Fibroblast of pulmonary artery (primary cell): ENCODE measurements around the gene CTNNA2.

Experiments
- DNase-seq: peaks from one replicate; pipeline ENCODE4 v3.0.0-alpha.2; 2010; ENCODE audit warnings: low read depth
- H3K4me3 ChIP-seq: replicated peaks from 2 replicates; pipeline ENCODE4 v1.5.1; 2011; ENCODE audit warnings: low read depth, mild to moderate bottlenecking, control low read depth, low read length, moderate library complexity
- TF ChIP-seq, protein P1 (sequence below): IDR thresholded peaks from 2 replicates; pipeline ENCODE4 v1.5.1; 2011; ENCODE audit warnings: mild to moderate bottlenecking, control low read depth, low read length, inconsistent platforms; ENCODE audit errors: missing control alignments

Gene CTNNA2

DNA sequence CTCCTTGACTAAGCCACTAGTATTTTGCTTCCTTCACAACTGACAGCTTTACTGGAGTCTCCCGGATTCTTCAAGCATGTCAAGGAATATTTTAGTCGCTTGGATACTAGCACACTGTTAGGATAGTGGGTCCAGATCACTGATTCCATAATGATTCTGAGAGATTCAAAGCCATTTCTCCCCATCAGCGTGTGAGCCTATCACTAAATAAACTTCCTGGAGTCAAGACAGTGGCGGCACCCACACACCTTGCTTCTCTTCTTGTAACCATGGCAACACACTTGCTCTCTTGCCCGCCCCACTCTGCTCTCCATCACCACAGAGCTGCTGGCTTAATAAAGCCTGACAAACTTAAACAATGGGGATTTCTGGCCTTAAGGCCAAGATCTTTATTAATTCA, 546.6 kb downstream of the CTNNA2 start:
- no peak for DNase-seq
- H3K4me3 ChIP-seq: no peak overlapping the region
- TF ChIP-seq, protein P1, sequence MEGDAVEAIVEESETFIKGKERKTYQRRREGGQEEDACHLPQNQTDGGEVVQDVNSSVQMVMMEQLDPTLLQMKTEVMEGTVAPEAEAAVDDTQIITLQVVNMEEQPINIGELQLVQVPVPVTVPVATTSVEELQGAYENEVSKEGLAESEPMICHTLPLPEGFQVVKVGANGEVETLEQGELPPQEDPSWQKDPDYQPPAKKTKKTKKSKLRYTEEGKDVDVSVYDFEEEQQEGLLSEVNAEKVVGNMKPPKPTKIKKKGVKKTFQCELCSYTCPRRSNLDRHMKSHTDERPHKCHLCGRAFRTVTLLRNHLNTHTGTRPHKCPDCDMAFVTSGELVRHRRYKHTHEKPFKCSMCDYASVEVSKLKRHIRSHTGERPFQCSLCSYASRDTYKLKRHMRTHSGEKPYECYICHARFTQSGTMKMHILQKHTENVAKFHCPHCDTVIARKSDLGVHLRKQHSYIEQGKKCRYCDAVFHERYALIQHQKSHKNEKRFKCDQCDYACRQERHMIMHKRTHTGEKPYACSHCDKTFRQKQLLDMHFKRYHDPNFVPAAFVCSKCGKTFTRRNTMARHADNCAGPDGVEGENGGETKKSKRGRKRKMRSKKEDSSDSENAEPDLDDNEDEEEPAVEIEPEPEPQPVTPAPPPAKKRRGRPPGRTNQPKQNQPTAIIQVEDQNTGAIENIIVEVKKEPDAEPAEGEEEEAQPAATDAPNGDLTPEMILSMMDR: no peak

DNA sequence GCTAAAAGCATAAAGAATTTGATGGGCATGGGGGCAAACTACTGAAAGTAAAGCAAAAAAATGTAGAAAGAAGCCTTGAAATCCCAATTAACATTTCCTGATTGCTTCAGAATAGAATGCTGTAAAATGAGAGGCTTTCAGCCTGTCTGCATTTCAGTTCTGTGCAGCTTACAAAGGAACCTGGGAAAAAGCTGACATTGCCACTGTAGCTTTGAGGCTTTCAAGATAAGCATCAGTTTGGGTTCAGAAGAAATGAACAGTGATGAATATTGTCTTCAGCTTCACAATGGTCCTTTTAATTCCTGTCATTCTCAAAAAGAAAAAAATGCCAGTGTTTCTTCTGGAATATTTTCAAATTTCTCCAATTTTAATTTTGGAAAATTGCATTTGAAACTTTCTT, 549.0 kb downstream of the CTNNA2 start:
- TF ChIP-seq, protein P1: no peak
- H3K4me3 ChIP-seq: no peak overlapping the region
- no peak for DNase-seq

DNA sequence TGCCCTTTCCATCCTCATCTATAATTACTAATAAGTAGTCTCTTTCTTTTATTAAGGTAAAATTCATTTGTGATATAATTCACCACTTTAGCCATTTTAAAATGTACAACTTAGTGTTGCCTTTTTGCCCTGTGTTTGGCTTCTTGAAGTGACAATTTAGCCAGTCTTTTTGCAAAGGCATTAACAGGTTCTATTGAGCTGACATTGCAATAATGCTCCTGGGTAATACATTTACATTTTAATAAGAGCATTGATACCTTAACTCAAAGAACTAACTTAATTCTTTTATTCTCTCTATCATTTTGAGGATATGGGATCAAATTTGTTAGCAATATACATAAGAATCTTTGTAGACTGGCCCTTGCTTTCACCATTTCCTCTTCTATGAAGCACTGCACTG, 549.4 kb downstream of the CTNNA2 start:
- no peak overlapping the region for H3K4me3 ChIP-seq
- TF ChIP-seq, protein P1: no peak
- DNase-seq: no peak

DNA sequence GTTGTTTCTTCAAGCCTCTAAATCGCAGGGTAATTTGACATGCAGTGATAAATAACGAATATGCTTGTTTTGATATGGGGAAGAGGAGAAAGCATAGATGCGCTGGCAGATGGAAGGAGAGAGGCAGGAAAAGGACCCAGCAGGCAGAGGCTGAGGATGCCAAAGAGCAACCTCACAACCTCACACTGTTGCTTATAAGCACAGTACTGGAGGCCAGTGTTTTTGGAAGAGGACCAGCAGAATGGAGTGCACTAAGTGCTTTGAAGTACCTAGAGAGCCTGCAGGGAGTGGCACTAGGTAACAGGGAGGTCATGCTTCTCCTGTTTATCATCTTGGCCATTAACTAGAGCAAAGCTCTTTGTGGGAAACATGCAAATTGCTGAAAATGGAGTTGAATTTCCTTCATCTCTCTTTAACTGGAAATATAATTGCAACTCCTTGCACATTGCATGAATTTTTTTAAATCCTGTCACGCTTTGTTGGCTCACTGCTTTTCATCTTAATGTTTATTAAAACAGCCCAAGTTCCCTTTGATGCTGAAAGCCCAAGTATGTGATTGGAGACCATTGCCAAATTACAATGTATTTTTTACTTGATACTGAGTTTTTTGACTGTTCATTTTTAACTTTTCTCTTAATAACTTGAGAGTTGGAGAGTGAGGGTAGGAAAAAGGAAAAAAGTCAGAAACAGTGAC, 555.3 kb downstream of the CTNNA2 start:
- DNase-seq: no peak
- TF ChIP-seq, protein P1: no peak
- no peak overlapping the region for H3K4me3 ChIP-seq

DNA sequence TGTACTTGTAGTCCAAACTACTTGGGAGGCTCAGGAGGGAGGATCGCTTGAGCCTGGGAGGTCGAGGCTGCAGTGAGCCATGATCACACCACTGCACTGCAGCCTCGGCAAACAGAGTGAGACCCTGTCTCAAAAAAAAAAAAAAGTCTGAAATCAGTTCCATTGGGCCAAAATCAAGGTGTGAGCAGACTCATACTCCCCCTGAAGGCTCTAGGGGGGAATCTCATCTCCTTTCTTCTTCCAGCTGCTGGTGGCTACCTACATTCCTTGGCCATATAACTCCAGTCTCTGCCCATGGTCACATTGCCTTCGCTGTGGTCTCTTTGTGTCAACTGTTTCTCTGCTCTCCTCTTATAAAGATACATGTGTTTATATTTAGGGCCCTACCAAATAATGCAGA, 557.7 kb downstream of the CTNNA2 start:
- TF ChIP-seq, protein P1: no peak
- no peak overlapping the region for H3K4me3 ChIP-seq
- DNase-seq: no peak

DNA sequence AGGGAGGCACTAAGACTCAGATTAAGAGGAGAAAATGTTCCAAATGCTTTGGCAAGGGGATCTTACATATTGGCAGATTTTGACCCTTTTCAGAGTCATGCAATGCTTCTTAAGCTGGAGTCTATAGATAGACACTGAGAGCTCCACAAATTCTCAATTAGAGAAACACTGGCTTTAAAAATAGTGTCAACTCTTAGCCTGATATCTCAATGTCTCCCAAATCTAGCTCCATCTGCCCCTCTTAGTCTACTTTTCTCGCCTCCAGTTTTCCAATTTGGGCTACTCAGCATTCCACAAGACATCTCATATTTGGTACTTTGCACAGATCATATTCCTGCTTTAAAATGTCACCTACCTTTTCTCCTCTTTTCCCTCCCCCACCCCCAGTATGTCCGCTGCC, 559.1 kb downstream of the CTNNA2 start:
- DNase-seq: no peak
- TF ChIP-seq, protein P1: no peak
- H3K4me3 ChIP-seq: no peak overlapping the region

DNA sequence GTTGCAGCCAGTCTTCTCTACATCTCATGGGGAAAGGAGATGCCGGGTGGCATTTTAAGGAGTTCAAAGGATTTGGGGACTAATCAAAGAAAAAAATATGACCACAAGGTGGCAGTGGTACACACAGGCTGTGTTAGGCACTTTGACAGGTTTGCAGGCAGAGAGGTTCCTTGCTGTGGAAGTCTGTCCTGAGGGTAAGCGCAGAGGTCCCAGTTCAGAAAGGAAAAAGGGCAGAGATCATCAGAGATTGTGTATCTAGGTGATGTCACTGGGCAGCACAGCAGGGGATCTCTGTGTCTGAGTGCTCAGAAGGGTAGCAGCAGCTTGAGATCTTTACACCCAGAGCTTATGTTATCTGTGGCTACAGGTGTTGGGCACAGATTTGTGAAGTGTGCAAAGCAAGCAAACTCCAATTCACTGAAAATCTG, 560.3 kb downstream of the CTNNA2 start:
- TF ChIP-seq, protein P1: peak; percentile 68
- peak; percentile 78 for DNase-seq
- no peak overlapping the region for H3K4me3 ChIP-seq
